Osteoblast (primary cell): ENCODE measurements around the gene SLC39A2. TPM values are rescaled to one million over a fixed set of nuclear protein-coding genes. Genes with fewer than 3 reads are reported as not detected.

Experiments used
- DNase-seq: peaks from one replicate; pipeline ENCODE4 v3.0.0; 2011; ENCODE audit warnings: low spot score, mixed read lengths; ENCODE audit not compliant: insufficient read length; ENCODE audit errors: missing footprints
- H2AFZ ChIP-seq: 2 replicates; pipeline ENCODE4 v1.6.0; 2011; ENCODE audit warnings: mild to moderate bottlenecking, low read length
- H3K27ac ChIP-seq: 2 replicates; pipeline ENCODE4 v1.5.1; 2011; ENCODE audit warnings: mild to moderate bottlenecking, low read depth, low read length, moderate library complexity
- H3K27me3 ChIP-seq: 2 replicates; pipeline ENCODE4 v1.6.0; 2012; ENCODE audit warnings: mild to moderate bottlenecking, control low read depth, inconsistent platforms, low read length, moderate library complexity; ENCODE audit not compliant: insufficient read depth
- H3K36me3 ChIP-seq: 2 replicates; pipeline ENCODE4 v1.5.1; 2011; ENCODE audit warnings: mild to moderate bottlenecking, low read length, control low read depth, moderate library complexity; ENCODE audit not compliant: insufficient read depth
- H3K4me1 ChIP-seq: 2 replicates; pipeline ENCODE4 v1.5.1; 2011; ENCODE audit warnings: mild to moderate bottlenecking, low read length, control low read depth, moderate library complexity; ENCODE audit not compliant: insufficient read depth
- H3K4me2 ChIP-seq: 2 replicates; pipeline ENCODE4 v1.6.0; 2011; ENCODE audit warnings: mild to moderate bottlenecking, low read length; ENCODE audit not compliant: insufficient read depth
- H3K4me3 ChIP-seq: fragments of 200-600 bp; sonication (generic); 3 replicates; pipeline ENCODE4 v1.5.1; 2012; ENCODE audit warnings: mild to moderate bottlenecking, low read length, inconsistent platforms; ENCODE audit not compliant: insufficient read depth
- H3K79me2 ChIP-seq: 2 replicates; pipeline ENCODE4 v1.6.0; 2012; ENCODE audit warnings: mild to moderate bottlenecking, low read length, control low read depth, inconsistent platforms; ENCODE audit not compliant: insufficient read depth
- H3K9me3 ChIP-seq: 2 replicates; pipeline ENCODE4 v1.5.1; 2011; ENCODE audit warnings: low read depth, low read length, control low read depth
- H4K20me1 ChIP-seq: 2 replicates; pipeline ENCODE4 v1.6.0; 2012; ENCODE audit warnings: mild to moderate bottlenecking, low read length, control low read depth; ENCODE audit not compliant: insufficient read depth
- total RNA-seq: library from RNA; depleted of rRNA; stranded (reverse); fragments of >200 nt; gene quantifications from 2 replicates; pipeline ENCODE4 v1.2.3, GENCODE V29; 2012
- TF ChIP-seq, protein P1 (sequence below): IDR thresholded peaks from 2 replicates; pipeline ENCODE4 v1.5.1; 2011; ENCODE audit warnings: mild to moderate bottlenecking, low read depth, low read length, moderate library complexity; ENCODE audit errors: extremely low read depth

SLC39A2 gene
- total RNA-seq, 1 donor, result 0.72 TPM

DNA sequence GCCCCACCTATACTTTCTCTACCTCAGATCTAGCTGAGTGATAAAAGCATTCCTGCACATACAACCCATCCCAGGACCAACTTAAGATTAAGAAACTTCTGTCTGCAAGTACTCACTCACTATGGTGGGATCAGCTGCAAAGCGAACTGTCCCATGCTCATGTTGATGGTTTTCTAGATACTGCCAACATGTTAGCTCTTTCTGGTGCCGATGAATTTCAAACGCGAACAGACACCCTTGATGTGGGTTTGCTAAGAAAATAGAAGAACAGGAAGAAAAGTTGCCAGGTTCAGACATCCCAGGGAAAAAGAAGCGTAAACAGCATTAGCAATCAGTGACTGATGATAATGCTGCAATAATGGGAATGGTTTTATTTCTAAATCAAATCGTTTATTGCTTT, 1.5 kb upstream of the SLC39A2 start:
- no peaks in the 10 kb centered on the region for H4K20me1 ChIP-seq
- TF ChIP-seq, protein P1, sequence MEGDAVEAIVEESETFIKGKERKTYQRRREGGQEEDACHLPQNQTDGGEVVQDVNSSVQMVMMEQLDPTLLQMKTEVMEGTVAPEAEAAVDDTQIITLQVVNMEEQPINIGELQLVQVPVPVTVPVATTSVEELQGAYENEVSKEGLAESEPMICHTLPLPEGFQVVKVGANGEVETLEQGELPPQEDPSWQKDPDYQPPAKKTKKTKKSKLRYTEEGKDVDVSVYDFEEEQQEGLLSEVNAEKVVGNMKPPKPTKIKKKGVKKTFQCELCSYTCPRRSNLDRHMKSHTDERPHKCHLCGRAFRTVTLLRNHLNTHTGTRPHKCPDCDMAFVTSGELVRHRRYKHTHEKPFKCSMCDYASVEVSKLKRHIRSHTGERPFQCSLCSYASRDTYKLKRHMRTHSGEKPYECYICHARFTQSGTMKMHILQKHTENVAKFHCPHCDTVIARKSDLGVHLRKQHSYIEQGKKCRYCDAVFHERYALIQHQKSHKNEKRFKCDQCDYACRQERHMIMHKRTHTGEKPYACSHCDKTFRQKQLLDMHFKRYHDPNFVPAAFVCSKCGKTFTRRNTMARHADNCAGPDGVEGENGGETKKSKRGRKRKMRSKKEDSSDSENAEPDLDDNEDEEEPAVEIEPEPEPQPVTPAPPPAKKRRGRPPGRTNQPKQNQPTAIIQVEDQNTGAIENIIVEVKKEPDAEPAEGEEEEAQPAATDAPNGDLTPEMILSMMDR, result no peak
- H3K36me3 ChIP-seq, result peaks cover 48% of the 10 kb centered on the region
- no peak overlapping the region for H3K4me2 ChIP-seq
- no peaks in the 10 kb centered on the region for H3K27me3 ChIP-seq
- DNase-seq, result no peak
- H3K79me2 ChIP-seq, result no peaks in the 10 kb centered on the region
- no peak overlapping the region for H2AFZ ChIP-seq
- no peak overlapping the region for H3K4me3 ChIP-seq
- H3K27ac ChIP-seq, result no peak overlapping the region
- H3K4me1 ChIP-seq, result no peaks in the 10 kb centered on the region
- no peaks in the 10 kb centered on the region for H3K9me3 ChIP-seq

DNA sequence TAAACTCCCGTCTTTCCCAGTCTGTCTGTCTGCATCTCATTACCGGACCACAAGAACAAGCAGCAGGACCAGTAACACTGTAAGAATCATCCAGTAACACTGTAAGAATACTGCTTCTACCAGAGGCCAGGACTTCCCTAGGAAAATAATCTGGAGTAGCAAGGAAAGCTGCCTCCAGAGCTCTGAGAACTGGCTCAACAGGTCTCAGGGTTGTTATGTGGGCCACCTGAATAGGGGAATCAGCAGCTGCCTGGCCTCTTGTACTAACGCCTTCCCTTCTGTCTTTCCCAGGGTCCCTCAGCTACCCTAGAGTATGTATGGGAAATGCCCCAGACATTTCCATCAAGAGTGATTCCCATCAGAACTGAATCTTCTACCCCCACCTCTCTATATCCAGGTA, 954 bp upstream of the SLC39A2 start:
- Histone ChIP-seq H3K9me3 (no peaks in the 10 kb centered on the region), H3K36me3 (peaks cover 42% of the 10 kb centered on the region), H3K27me3 (no peaks in the 10 kb centered on the region), H3K4me2 (no peak overlapping the region), H3K27ac (no peak overlapping the region), H3K4me1 (no peaks in the 10 kb centered on the region), H3K79me2 (no peaks in the 10 kb centered on the region), H2AFZ (no peak overlapping the region), H4K20me1 (no peaks in the 10 kb centered on the region), H3K4me3 (no peak overlapping the region)
- DNase-seq, result no peak
- TF ChIP-seq, protein P1, result no peak

DNA sequence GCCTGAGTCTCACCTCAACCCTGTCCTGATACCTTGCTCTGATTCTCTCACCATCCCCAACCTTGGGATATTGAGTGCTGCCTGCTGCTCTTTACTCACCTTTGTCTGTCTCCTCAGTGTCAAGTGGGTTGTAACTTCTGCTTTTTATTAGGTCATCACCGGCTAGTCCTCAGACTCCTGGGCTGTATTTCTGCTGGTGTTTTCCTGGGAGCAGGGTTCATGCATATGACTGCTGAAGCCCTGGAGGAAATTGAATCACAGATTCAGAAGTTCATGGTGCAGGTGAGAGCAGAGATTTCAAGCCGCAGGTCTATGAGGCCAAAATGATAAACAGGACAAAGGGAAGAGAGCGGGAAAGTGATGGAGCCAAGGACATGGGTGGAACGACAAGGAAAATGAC, 498 bp downstream of the SLC39A2 start:
- TF ChIP-seq, protein P1, result no peak
- Histone ChIP-seq H2AFZ (no peak overlapping the region), H3K79me2 (no peaks in the 10 kb centered on the region), H3K27me3 (no peaks in the 10 kb centered on the region), H3K4me3 (no peak overlapping the region), H3K4me2 (no peak overlapping the region), H4K20me1 (no peaks in the 10 kb centered on the region), H3K4me1 (no peaks in the 10 kb centered on the region), H3K9me3 (no peaks in the 10 kb centered on the region), H3K27ac (no peak overlapping the region), H3K36me3 (peaks cover 28% of the 10 kb centered on the region)
- DNase-seq, result no peak

DNA sequence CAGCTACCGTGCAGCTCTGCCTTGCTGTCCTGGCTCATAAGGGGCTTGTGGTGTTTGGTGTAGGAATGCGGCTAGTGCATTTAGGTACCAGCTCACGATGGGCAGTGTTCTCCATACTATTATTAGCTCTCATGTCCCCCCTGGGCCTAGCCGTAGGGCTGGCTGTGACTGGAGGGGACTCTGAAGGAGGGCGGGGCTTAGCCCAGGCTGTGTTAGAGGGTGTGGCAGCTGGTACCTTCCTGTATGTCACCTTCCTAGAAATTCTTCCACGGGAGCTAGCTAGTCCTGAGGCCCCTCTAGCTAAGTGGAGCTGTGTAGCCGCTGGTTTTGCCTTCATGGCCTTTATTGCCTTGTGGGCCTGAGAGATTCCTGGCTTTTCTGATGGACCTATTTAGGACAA, 2.1 kb downstream of the SLC39A2 start:
- no peak overlapping the region for H3K27ac ChIP-seq
- no peak overlapping the region for H2AFZ ChIP-seq
- TF ChIP-seq, protein P1, result no peak
- no peak for DNase-seq
- no peak overlapping the region for H3K4me2 ChIP-seq
- no peaks in the 10 kb centered on the region for H4K20me1 ChIP-seq
- H3K27me3 ChIP-seq, result no peaks in the 10 kb centered on the region
- H3K79me2 ChIP-seq, result no peaks in the 10 kb centered on the region
- H3K36me3 ChIP-seq, result peaks cover 12% of the 10 kb centered on the region
- no peaks in the 10 kb centered on the region for H3K4me1 ChIP-seq
- H3K9me3 ChIP-seq, result no peaks in the 10 kb centered on the region
- H3K4me3 ChIP-seq, result no peak overlapping the region
